ENCODE results near the gene FOXF1. TPM values are rescaled to one million over a fixed set of nuclear protein-coding genes. Genes with fewer than 3 reads are reported as not detected.

Gene FOXF1
- total and polyA plus RNA-seq, 2 of the 13 experiments (the other 11 are each of a cell fraction or from before 2014, with no cell fraction given) = not detected

DNA sequence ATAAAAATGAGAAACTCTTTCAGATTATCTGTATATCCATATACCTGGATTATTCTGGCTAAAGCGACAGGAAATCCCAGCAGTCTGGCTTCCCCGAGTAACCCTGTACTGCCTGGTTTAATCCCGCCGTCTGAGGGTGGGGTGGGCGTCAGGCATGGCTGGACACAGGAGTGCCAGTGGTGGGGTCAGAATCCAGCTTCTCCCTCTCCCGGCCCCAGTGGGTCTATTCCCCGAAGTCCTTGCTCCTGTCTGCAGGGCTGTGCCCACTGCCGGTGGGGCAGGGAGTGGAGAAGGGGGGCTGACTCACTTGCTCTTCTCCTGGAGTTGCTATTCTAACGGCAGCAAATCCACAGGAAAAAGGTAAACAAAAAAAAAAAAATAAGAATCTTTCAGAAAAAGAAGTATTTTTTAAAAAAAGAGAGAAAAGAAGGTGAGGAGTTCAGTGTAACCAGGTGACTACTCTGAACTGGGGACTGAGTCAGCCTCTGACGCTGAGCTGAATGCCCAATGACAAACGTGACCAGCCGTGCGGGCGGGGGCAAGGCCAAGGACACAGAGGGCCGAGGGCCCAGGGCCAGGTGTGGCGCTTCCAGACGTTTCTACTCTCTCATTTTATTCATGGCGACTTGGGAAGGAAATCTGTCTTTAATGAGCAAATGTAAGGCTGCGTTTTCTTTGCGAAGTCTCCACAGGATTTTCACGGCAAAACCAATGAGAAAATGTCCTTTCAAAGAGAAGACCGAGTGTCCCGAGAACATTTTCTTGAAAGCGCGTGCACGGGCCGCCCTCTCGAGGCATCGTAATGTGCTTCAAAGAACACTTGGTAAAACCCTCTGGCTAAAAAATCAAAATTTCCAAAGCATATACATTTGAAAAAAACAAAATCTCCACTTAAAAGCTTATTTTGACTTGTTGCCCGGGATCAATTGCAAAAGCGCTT is 20.2 kb downstream of the FOXF1 start:
- ChIA-PET POLR2A (no interaction called here), CTCF (ENCODE audit: low intra/inter-chr PET ratio, low total read pairs) (no interaction called here)
- no peaks in the 10 kb centered on the region for H4K20me1 ChIP-seq (ENCODE audit: insufficient read depth, low read length)
- no peak overlapping the region for H3K4me2 ChIP-seq (ENCODE audit: low read depth, low read length)
- TF ChIP-seq AGO2 (optimal IDR thresholded peaks at IDR 0.05; ENCODE audit: low read depth, low read length) = peak; percentile 42
- no peak for TF ChIP-seq ZNF768 (CRISPR knock-in tag; IDR thresholded peaks at IDR 0.05)
- no peak overlapping the region for H2AFZ ChIP-seq (ENCODE audit: low read length)
- no peaks in the 10 kb centered on the region for H3K4me1 ChIP-seq (ENCODE audit: insufficient read depth, low read length)
- H3K9me3 ChIP-seq (ENCODE audit: low read length) = no peaks in the 10 kb centered on the region
- no peaks in the 10 kb centered on the region; a peak in 1 of 5 replicates for H3K27me3 ChIP-seq (ENCODE audit: control insufficient read depth in 1 of 2, insufficient read depth in 2 of 2, low read length in 2 of 2)
- no peak for FAIRE-seq
- no peaks in the 10 kb centered on the region for H3K36me3 ChIP-seq (replicated peaks in 1 of 2; ENCODE audit: control insufficient read depth in 1 of 2, insufficient read depth in 2 of 2, low read length in 2 of 2)
- in situ Hi-C loops (cut with HindIII; ENCODE audit: extremely low pct_ligation_motif_present, low pct_unique_long_range_greater_than_20kb) (no loop called here), intact Hi-C loops (cut with micrococcal nuclease; ENCODE audit: unreplicated experiment) (no loop called here)
- no TSS peak for BruUV-seq (replicated peaks)
- WGBS (ENCODE audit: low lambda C conversion rate) = 94% methylated on average over 31 of the region's 31 CpGs
- ATAC-seq = no peak
- no peaks in the 10 kb centered on the region for H3K79me2 ChIP-seq (ENCODE audit: insufficient read depth, low read length)
- no peak for DNase-seq (ENCODE audit: low spot score)
- H3K9ac ChIP-seq (ENCODE audit: insufficient read depth, low read depth, low read length) = no peak overlapping the region
- H3K4me3 ChIP-seq (replicated peaks in 1 of 3; ENCODE audit: insufficient read depth in 1 of 3, low read depth in 2 of 3, low read length in 3 of 3) = no peak overlapping the region
- H3K27ac ChIP-seq (ENCODE audit: extremely low read length, insufficient read depth, low read length) = no peak overlapping the region

DNA sequence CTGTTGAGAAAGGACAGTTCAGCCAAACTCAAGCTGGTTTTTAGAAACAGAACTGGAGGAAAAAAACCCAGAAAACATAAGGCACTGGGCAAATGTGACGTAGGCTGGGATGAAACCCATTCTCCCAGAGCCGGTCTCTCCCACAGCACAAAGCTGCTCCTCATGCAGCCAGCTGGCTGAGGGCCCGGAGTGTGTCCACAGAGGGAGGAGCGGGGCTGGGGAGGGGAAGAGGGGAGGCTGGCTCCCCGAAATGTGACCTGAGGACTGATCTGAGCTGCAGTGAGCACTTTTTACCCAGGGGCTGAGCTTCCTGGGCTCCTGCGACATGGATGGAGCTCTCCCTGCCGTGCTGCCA is 20.8 kb downstream of the FOXF1 start:
- in situ Hi-C loops (cut with HindIII; ENCODE audit: extremely low pct_ligation_motif_present, low pct_unique_long_range_greater_than_20kb) = no loop called here
- Histone ChIP-seq H4K20me1 (ENCODE audit: insufficient read depth, low read length) (no peaks in the 10 kb centered on the region), H3K9me3 (ENCODE audit: low read length) (no peaks in the 10 kb centered on the region), H3K27me3 (ENCODE audit: control insufficient read depth in 1 of 2, insufficient read depth in 2 of 2, low read length in 2 of 2) (no peaks in the 10 kb centered on the region), H2AFZ (ENCODE audit: low read length) (no peak overlapping the region), H3K4me3 (replicated peaks in 1 of 3; ENCODE audit: insufficient read depth in 1 of 3, low read depth in 2 of 3, low read length in 3 of 3) (no peak overlapping the region), H3K27ac (ENCODE audit: extremely low read length, insufficient read depth, low read length) (no peak overlapping the region), H3K4me1 (ENCODE audit: insufficient read depth, low read length) (no peaks in the 10 kb centered on the region), H3K79me2 (ENCODE audit: insufficient read depth, low read length) (no peaks in the 10 kb centered on the region), H3K4me2 (ENCODE audit: low read depth, low read length) (no peak overlapping the region), H3K36me3 (replicated peaks in 1 of 2; ENCODE audit: control insufficient read depth in 1 of 2, insufficient read depth in 2 of 2, low read length in 2 of 2) (peaks cover 0 to 5% of the 10 kb centered on the region in 2 experiments; a peak in 1 of 5 replicates), H3K9ac (ENCODE audit: insufficient read depth, low read depth, low read length) (no peak overlapping the region)
- ChIA-PET CTCF (ENCODE audit: low intra/inter-chr PET ratio, low total read pairs) (no interaction called here), POLR2A (no interaction called here)
- ATAC-seq (no peak), FAIRE-seq (no peak), DNase-seq (ENCODE audit: low spot score) (no peak)
- 93% methylated on average over 7 of the region's 7 CpGs for WGBS (ENCODE audit: low lambda C conversion rate)
- BruUV-seq (replicated peaks) = no TSS peak
- TF ChIP-seq, protein P1, sequence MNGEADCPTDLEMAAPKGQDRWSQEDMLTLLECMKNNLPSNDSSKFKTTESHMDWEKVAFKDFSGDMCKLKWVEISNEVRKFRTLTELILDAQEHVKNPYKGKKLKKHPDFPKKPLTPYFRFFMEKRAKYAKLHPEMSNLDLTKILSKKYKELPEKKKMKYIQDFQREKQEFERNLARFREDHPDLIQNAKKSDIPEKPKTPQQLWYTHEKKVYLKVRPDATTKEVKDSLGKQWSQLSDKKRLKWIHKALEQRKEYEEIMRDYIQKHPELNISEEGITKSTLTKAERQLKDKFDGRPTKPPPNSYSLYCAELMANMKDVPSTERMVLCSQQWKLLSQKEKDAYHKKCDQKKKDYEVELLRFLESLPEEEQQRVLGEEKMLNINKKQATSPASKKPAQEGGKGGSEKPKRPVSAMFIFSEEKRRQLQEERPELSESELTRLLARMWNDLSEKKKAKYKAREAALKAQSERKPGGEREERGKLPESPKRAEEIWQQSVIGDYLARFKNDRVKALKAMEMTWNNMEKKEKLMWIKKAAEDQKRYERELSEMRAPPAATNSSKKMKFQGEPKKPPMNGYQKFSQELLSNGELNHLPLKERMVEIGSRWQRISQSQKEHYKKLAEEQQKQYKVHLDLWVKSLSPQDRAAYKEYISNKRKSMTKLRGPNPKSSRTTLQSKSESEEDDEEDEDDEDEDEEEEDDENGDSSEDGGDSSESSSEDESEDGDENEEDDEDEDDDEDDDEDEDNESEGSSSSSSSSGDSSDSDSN (CRISPR knock-in tag; IDR thresholded peaks at IDR 0.05) = no peak
- TF ChIP-seq NFE2 (CRISPR knock-in tag; IDR thresholded peaks at IDR 0.05) (no peak), SALL2 (CRISPR knock-in tag; IDR thresholded peaks at IDR 0.05) (no peak), TARDBP (CRISPR knock-in tag; IDR thresholded peaks at IDR 0.05) (no peak), ZNF569 (CRISPR knock-in tag; IDR thresholded peaks at IDR 0.05; ENCODE audit: borderline replicate concordance) (no peak), FOXM1 (CRISPR knock-in tag; IDR thresholded peaks at IDR 0.05) (no peak), NFIC (IDR thresholded peaks at IDR 0.05; ENCODE audit: low read length) (no peak), KLF6 (CRISPR knock-in tag; IDR thresholded peaks at IDR 0.05) (no peak)
- TF ChIP-seq, protein P2, sequence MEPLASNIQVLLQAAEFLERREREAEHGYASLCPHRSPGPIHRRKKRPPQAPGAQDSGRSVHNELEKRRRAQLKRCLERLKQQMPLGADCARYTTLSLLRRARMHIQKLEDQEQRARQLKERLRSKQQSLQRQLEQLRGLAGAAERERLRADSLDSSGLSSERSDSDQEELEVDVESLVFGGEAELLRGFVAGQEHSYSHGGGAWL (CRISPR knock-in tag; IDR thresholded peaks at IDR 0.05) = no peak
- TF ChIP-seq, protein P3, sequence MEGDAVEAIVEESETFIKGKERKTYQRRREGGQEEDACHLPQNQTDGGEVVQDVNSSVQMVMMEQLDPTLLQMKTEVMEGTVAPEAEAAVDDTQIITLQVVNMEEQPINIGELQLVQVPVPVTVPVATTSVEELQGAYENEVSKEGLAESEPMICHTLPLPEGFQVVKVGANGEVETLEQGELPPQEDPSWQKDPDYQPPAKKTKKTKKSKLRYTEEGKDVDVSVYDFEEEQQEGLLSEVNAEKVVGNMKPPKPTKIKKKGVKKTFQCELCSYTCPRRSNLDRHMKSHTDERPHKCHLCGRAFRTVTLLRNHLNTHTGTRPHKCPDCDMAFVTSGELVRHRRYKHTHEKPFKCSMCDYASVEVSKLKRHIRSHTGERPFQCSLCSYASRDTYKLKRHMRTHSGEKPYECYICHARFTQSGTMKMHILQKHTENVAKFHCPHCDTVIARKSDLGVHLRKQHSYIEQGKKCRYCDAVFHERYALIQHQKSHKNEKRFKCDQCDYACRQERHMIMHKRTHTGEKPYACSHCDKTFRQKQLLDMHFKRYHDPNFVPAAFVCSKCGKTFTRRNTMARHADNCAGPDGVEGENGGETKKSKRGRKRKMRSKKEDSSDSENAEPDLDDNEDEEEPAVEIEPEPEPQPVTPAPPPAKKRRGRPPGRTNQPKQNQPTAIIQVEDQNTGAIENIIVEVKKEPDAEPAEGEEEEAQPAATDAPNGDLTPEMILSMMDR (CRISPR knock-in tag; IDR thresholded peaks at IDR 0.05) = no peak
- intact Hi-C loops (cut with micrococcal nuclease; ENCODE audit: unreplicated experiment) = no loop called here

Data from HepG2 (cell line).